RWPE1 (cell line): ENCODE results near the gene CDR2.
A peak's percentile ranks its signal among the peaks of the same experiment; 100 is the strongest.

Experiments
- CTCF ChIA-PET: fragments of 350-600 bp; sonication (Branson Sonifier 250); formaldehyde crosslinking; extraction: SDS; loops from one replicate; lab custom pipeline; 2021; lab: Yijun Ruan, JAX
- POLR2A ChIA-PET: fragments of 400-600 bp; formaldehyde crosslinking; extraction: SDS; loops from one replicate; lab custom pipeline; 2020; ENCODE audit warnings: antibody characterized with exemption; ENCODE audit not compliant: low non-redundant PET; lab: Yijun Ruan, JAX
- DNase-seq: peaks from one replicate; pipeline ENCODE4 v3.0.0; 2012; ENCODE audit warnings: low spot score
- H3K27ac ChIP-seq: fragments of 450-650 bp; 2 replicates; pipeline ENCODE4 v1.5.1; 2017
- CTCF ChIP-seq: fragments of 450-650 bp; conservative IDR thresholded peaks from 2 replicates; pipeline ENCODE4 v1.5.1; 2017; ENCODE audit warnings: low read depth, mild to moderate bottlenecking

CDR2 gene

GRCh38 chr16:22383827-22384226, 9.4 kb upstream of the CDR2 start:
- POLR2A ChIA-PET = no interaction called here

GRCh38 chr16:22381392-22381791, 7.0 kb upstream of the CDR2 start:
- no peak overlapping the region for H3K27ac ChIP-seq
- CTCF ChIA-PET = no interaction called here
- no peak for TF ChIP-seq CTCF
- DNase-seq = no peak
- POLR2A ChIA-PET = no interaction called here

More at GRCh38 chr16:22383827-22384226, 9.4 kb upstream of the CDR2 start:
- DNase-seq = no peak
- TF ChIP-seq CTCF = no peak
- CTCF ChIA-PET = no interaction called here
- no peak overlapping the region for H3K27ac ChIP-seq

DNA sequence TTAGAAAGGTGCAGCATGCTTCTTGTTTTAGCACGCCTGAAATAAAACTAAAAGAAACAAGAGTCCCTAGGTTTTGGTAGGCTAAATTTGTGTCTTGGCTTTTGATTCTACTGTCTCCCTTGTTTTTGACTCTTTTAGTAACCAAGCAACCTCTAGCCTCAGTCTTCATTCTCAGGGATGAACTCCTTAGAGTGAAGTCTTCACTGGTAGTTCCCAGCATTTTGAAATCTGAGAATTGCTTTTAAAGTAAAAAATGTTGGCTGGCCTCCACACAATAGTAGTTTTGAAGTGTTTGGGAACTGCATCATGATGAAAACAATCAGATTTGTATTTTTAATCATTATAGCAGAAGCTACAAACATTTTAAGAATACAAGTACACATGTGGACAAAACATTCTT, 6.1 kb upstream of the CDR2 start:
- CTCF ChIA-PET = no interaction called here

GRCh38 chr16:22379656-22380055, 5.2 kb upstream of the CDR2 start:
- H3K27ac ChIP-seq = no peak overlapping the region
- no peak for TF ChIP-seq CTCF
- ChIA-PET CTCF (no interaction called here), POLR2A (no interaction called here)
- DNase-seq = no peak

More for the DNA sequence above, 6.1 kb upstream of the CDR2 start:
- H3K27ac ChIP-seq = no peak overlapping the region
- TF ChIP-seq CTCF = no peak
- POLR2A ChIA-PET = no interaction called here
- DNase-seq = no peak

GRCh38 chr16:22375963-22376640, 1.7 kb upstream of the CDR2 start:
- H3K27ac ChIP-seq = no peak overlapping the region
- DNase-seq = no peak
- TF ChIP-seq CTCF = no peak
- CTCF ChIA-PET = interaction anchor here (0.6 kb wide), 1 partner anchor 1601 kb away, joined by 3 read pairs; no protein-coding TSS in a partner anchor
- POLR2A ChIA-PET = no interaction called here

GRCh38 chr16:22375117-22375962, 921 bp upstream of the CDR2 start:
- CTCF ChIA-PET = interaction anchor here (0.6 kb wide), 1 partner anchor 1600 kb away, joined by 3 read pairs; no protein-coding TSS in a partner anchor
- POLR2A ChIA-PET = no interaction called here
- DNase-seq = no peak
- H3K27ac ChIP-seq = peak overlapping the region; percentile 76
- no peak for TF ChIP-seq CTCF
